ENCODE data around the gene PLCB4. TPM values are rescaled to one million over a fixed set of nuclear protein-coding genes. Genes with fewer than 3 reads are reported as not detected.

The PLCB4 gene
- total and polyA plus RNA-seq, 8 donors, result 6.2 to 15.3 (median 9.4) TPM

GRCh38 chr20:9474835-9475415 is 406.0 kb downstream of the PLCB4 start:
- H3K27ac ChIP-seq, result no peak overlapping the region
- DNase-seq, result no peak
- TF ChIP-seq, protein P1, sequence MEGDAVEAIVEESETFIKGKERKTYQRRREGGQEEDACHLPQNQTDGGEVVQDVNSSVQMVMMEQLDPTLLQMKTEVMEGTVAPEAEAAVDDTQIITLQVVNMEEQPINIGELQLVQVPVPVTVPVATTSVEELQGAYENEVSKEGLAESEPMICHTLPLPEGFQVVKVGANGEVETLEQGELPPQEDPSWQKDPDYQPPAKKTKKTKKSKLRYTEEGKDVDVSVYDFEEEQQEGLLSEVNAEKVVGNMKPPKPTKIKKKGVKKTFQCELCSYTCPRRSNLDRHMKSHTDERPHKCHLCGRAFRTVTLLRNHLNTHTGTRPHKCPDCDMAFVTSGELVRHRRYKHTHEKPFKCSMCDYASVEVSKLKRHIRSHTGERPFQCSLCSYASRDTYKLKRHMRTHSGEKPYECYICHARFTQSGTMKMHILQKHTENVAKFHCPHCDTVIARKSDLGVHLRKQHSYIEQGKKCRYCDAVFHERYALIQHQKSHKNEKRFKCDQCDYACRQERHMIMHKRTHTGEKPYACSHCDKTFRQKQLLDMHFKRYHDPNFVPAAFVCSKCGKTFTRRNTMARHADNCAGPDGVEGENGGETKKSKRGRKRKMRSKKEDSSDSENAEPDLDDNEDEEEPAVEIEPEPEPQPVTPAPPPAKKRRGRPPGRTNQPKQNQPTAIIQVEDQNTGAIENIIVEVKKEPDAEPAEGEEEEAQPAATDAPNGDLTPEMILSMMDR (IDR thresholded peaks at IDR 0.05), result no peak
- no peaks in the 10 kb centered on the region for H3K36me3 ChIP-seq
- H3K9me3 ChIP-seq, result no peaks in the 10 kb centered on the region
- no peaks in the 10 kb centered on the region for H3K27me3 ChIP-seq
- no peaks in the 10 kb centered on the region for H3K4me1 ChIP-seq
- H3K4me3 ChIP-seq, result no peak overlapping the region
- no peak for ATAC-seq
- intact Hi-C loops (cut with DNase I), result no loop called here

- Histone ChIP-seq H3K36me3 (no peaks in the 10 kb centered on the region), H3K27me3 (no peaks in the 10 kb centered on the region), H3K27ac (no peak overlapping the region), H3K4me1 (no peaks in the 10 kb centered on the region), H3K4me3 (no peak overlapping the region), H3K9me3 (no peaks in the 10 kb centered on the region)
- ATAC-seq (no peak), DNase-seq (no peak)
- TF ChIP-seq, protein P1 (IDR thresholded peaks at IDR 0.05), result no peak
- intact Hi-C loops (cut with DNase I), result no loop called here
These were observed 406.6 kb downstream of the PLCB4 start for GRCh38 chr20:9475456-9475855.

DNA sequence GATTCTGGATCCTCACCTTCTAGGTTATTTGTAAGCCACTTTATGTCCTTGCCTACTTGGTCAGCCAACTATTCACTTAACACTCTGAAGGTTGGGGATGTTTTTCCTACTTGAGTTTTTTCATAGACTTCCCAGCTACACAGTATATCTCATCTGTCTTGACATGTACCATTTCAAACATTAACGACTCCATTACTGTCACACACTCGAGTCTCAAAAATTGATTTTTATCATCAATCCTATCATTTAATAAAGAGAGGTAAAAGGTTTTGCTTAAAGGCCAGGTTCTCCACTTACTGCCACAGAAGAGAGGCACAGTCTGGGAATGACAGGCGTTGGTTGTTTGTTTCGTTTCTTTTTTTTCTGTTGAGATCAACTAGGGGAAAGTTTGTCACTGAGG is 407.3 kb downstream of the PLCB4 start:
- H3K4me3 ChIP-seq, result no peak overlapping the region
- no peak overlapping the region for H3K27ac ChIP-seq
- intact Hi-C loops (cut with DNase I), result no loop called here
- H3K27me3 ChIP-seq, result no peaks in the 10 kb centered on the region
- DNase-seq, result no peak
- TF ChIP-seq, protein P1 (IDR thresholded peaks at IDR 0.05), result no peak
- H3K9me3 ChIP-seq, result no peaks in the 10 kb centered on the region
- H3K4me1 ChIP-seq, result no peaks in the 10 kb centered on the region
- H3K36me3 ChIP-seq, result no peaks in the 10 kb centered on the region
- no peak for ATAC-seq

GRCh38 chr20:9476637-9477036 is 407.8 kb downstream of the PLCB4 start:
- no peaks in the 10 kb centered on the region for H3K36me3 ChIP-seq
- intact Hi-C loops (cut with DNase I), result no loop called here
- TF ChIP-seq, protein P1 (IDR thresholded peaks at IDR 0.05), result no peak
- no peak overlapping the region for H3K27ac ChIP-seq
- DNase-seq, result no peak
- H3K27me3 ChIP-seq, result no peaks in the 10 kb centered on the region
- H3K4me1 ChIP-seq, result peaks cover 0 to 2% of the 10 kb centered on the region in 2 donors
- no peaks in the 10 kb centered on the region for H3K9me3 ChIP-seq
- no peak for ATAC-seq
- H3K4me3 ChIP-seq, result no peak overlapping the region

- Histone ChIP-seq H3K4me1 (peaks cover 0 to 7% of the 10 kb centered on the region in 2 donors), H3K4me3 (no peak overlapping the region), H3K27me3 (no peaks in the 10 kb centered on the region), H3K36me3 (no peaks in the 10 kb centered on the region), H3K27ac (no peak overlapping the region), H3K9me3 (no peaks in the 10 kb centered on the region)
- TF ChIP-seq, protein P1 (IDR thresholded peaks at IDR 0.05), result no peak
- ATAC-seq (no peak), DNase-seq (no peak)
- intact Hi-C loops (cut with DNase I), result no loop called here
These were observed 409.9 kb downstream of the PLCB4 start for GRCh38 chr20:9478771-9479170.
